ENCODE measurements around the gene EBF3. TPM values are rescaled to one million over a fixed set of nuclear protein-coding genes. Genes with fewer than 3 reads are reported as not detected.

The EBF3 gene
- total RNA-seq, 4 donors from 2014 or later, result 1.4 to 4.2 (median 2.4) TPM

- Histone ChIP-seq H3K27me3 (no peaks in the 10 kb centered on the region), H3K36me3 (no peaks in the 10 kb centered on the region), H3K9me3 (no peaks in the 10 kb centered on the region), H3K4me1 (no peaks in the 10 kb centered on the region), H3K27ac (no peak overlapping the region), H3K4me3 (no peak overlapping the region)
- no peak for TF ChIP-seq POLR2AphosphoS5 (IDR thresholded peaks at IDR 0.05)
- TF ChIP-seq POLR2A (IDR thresholded peaks at IDR 0.05), result no peak
- no peak for TF ChIP-seq EP300 (IDR thresholded peaks at IDR 0.05)
- no peak for DNase-seq (ENCODE audit: low spot score in 2 of 2)
- WGBS, result 94% methylated on average over 6 of the region's 7 CpGs
Observed at GRCh38 chr10:129865413-129865812, 98.7 kb downstream of the EBF3 start.

GRCh38 chr10:129864601-129865126 lies 99.4 kb downstream of the EBF3 start:
- no peak for DNase-seq (ENCODE audit: low spot score in 2 of 2)
- H3K4me3 ChIP-seq, result no peak overlapping the region
- WGBS, result 80% methylated on average over 7 of the region's 9 CpGs
- TF ChIP-seq POLR2A (IDR thresholded peaks at IDR 0.05) (no peak), EP300 (IDR thresholded peaks at IDR 0.05) (no peak), CTCF (IDR thresholded peaks at IDR 0.05) (no peak), POLR2AphosphoS5 (IDR thresholded peaks at IDR 0.05) (no peak)
- no peaks in the 10 kb centered on the region for H3K27me3 ChIP-seq
- no peak overlapping the region for H3K27ac ChIP-seq
- H3K36me3 ChIP-seq, result no peaks in the 10 kb centered on the region
- no peaks in the 10 kb centered on the region for H3K9me3 ChIP-seq
- no peaks in the 10 kb centered on the region for H3K4me1 ChIP-seq

DNA sequence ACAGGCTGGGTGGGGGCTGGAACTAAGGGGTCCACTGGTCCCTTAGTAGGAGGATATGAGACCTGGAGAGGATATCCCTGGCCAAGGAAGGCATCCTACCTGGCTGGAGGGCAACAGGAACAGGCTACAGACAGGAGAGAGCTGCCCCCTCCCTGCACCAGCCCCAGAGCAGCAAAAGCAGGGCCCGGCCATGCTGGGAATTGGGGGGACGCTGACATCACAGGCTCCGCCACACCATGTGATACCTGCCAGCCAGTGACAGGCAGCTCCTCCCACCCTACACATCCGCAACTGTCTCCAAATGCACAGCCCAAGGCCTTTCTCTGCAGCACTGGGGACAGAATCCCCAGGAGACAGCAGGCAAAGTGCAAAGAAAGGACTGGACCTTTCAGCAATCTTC lies 100.0 kb downstream of the EBF3 start:
- Histone ChIP-seq H3K9me3 (no peaks in the 10 kb centered on the region), H3K4me1 (no peaks in the 10 kb centered on the region), H3K4me3 (no peak overlapping the region), H3K36me3 (no peaks in the 10 kb centered on the region), H3K27ac (no peak overlapping the region), H3K27me3 (no peaks in the 10 kb centered on the region)
- no peak for DNase-seq (ENCODE audit: low spot score in 2 of 2)
- 96% methylated on average over 4 of the region's 4 CpGs for WGBS
- TF ChIP-seq EP300 (IDR thresholded peaks at IDR 0.05), result no peak
- TF ChIP-seq POLR2AphosphoS5 (IDR thresholded peaks at IDR 0.05), result no peak
- no peak for TF ChIP-seq CTCF (IDR thresholded peaks at IDR 0.05)
- no peak for TF ChIP-seq POLR2A (IDR thresholded peaks at IDR 0.05)

DNA sequence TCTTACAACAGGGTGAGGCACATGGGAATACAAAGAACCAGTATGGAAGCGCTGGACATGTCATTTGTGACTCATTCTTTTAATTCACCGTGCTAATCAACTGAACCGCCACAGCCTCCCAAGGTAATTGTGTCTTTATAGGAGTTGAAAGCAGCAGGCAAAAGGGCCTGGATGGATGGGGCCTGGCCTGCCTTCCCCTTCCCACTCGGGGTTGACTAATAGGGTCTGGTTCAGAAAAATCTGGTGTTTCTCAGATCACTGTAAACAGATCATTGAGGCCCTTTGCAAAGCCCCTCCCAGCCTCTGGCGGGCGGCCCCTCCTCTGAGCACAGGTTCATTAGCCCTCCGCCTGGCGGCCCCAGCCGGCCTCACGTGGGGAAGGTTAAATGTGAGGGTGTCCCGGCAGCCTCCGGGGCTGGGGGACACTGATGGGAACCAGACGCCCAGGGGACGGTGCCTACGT lies 100.8 kb downstream of the EBF3 start:
- H3K36me3 ChIP-seq, result no peaks in the 10 kb centered on the region
- no peaks in the 10 kb centered on the region for H3K27me3 ChIP-seq
- DNase-seq (ENCODE audit: low spot score in 2 of 2), result peak in 1 of 2 donors; percentile 78
- TF ChIP-seq POLR2A (IDR thresholded peaks at IDR 0.05) (no peak), CTCF (IDR thresholded peaks at IDR 0.05) (no peak), EP300 (IDR thresholded peaks at IDR 0.05) (no peak), POLR2AphosphoS5 (IDR thresholded peaks at IDR 0.05) (no peak)
- WGBS, result 64% methylated on average over 6 of the region's 15 CpGs
- H3K27ac ChIP-seq, result no peak overlapping the region
- no peak overlapping the region for H3K4me3 ChIP-seq
- no peaks in the 10 kb centered on the region for H3K9me3 ChIP-seq
- no peaks in the 10 kb centered on the region for H3K4me1 ChIP-seq

DNA sequence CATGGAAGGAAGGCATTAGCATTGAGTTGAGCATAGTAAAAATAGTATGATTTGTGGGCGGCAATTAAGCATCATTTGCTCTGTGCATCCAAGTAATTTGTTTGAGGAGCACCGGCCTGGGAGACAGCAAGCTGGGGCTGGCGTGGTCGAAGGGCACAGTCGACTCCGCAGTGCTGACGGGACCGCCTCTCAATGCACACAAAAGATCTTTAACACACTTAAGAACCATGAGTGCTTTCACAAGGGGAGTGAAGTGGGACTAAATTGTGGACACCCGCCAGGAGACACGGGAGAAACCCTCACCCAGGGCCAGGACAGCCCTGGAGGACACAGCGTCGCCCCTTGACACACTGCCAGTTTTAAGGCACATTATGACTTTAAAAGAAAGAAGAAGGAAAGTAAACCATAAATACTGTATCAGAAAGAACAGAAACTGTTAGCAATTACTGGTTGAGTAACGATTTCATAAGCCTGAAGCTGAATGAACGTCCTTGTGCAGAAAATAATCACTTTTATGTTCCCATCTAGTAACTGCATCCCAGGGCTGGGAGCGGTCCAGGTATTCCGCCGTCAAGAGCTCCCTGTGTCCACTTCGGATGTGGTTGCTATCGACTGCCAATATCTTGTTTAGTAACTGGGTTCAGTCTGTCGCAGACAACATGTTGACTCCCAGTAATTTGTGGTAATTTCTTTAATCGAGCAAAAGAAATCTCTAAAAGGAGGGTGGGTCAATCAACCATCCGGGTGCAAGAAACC lies 102.1 kb downstream of the EBF3 start:
- Histone ChIP-seq H3K27ac (no peak overlapping the region), H3K4me1 (no peaks in the 10 kb centered on the region), H3K9me3 (no peaks in the 10 kb centered on the region), H3K27me3 (no peaks in the 10 kb centered on the region), H3K36me3 (no peaks in the 10 kb centered on the region), H3K4me3 (no peak overlapping the region)
- DNase-seq (ENCODE audit: low spot score in 2 of 2), result no peak
- 79% methylated on average over 22 of the region's 22 CpGs for WGBS
- TF ChIP-seq POLR2AphosphoS5 (IDR thresholded peaks at IDR 0.05) (no peak), EP300 (IDR thresholded peaks at IDR 0.05) (no peak), CTCF (IDR thresholded peaks at IDR 0.05) (no peak), POLR2A (IDR thresholded peaks at IDR 0.05) (no peak)

Data from suprapubic skin (tissue), 4 donors.